ENCODE results near the gene NKG7.

GRCh38 chr19:51399231-51399630 is 26.8 kb upstream of the NKG7 start:
- no peak for TF ChIP-seq STAT1 (IDR thresholded peaks at IDR 0.05; ENCODE audit: unreplicated experiment)
- no peak for TF ChIP-seq CTCF (conservative IDR thresholded peaks at IDR 0.05; ENCODE audit: low read depth in 2 of 2)
- no peak for TF ChIP-seq EZH2 (IDR thresholded peaks at IDR 0.05; ENCODE audit: low read depth, unreplicated experiment)
- TF ChIP-seq CREB1 (CRISPR knock-in tag; IDR thresholded peaks at IDR 0.05; ENCODE audit: low read depth) = no peak
